GM12864 (cell line): ENCODE measurements around the gene CELF2.

ENCODE experiments used
- DNase-seq: peaks from one replicate; pipeline ENCODE4 v3.0.0-alpha.2; 2011; ENCODE audit warnings: low read depth
- H3K4me3 ChIP-seq: 2 replicates; pipeline ENCODE4 v1.5.1; 2011; ENCODE audit warnings: mild to moderate bottlenecking, low read depth, low read length, control low read depth
- CTCF ChIP-seq: IDR thresholded peaks from 2 replicates; pipeline ENCODE4 v1.5.1; 2011; ENCODE audit warnings: low read depth, mild to moderate bottlenecking, moderate library complexity, low read length, control low read depth, inconsistent platforms; ENCODE audit errors: missing control alignments

The CELF2 gene

GRCh38 chr10:11373717-11374171 is 356.1 kb downstream of the CELF2 start:
- TF ChIP-seq CTCF = no peak
- no peak for DNase-seq
- no peak overlapping the region for H3K4me3 ChIP-seq

GRCh38 chr10:11377267-11377666 is 359.6 kb downstream of the CELF2 start:
- DNase-seq = no peak
- no peak for TF ChIP-seq CTCF
- H3K4me3 ChIP-seq = no peak overlapping the region

- DNase-seq = no peak
- H3K4me3 ChIP-seq = no peak overlapping the region
- no peak for TF ChIP-seq CTCF
Measured at GRCh38 chr10:11378835-11379234, 361.2 kb downstream of the CELF2 start.

GRCh38 chr10:11379771-11380170 is 362.1 kb downstream of the CELF2 start:
- DNase-seq = no peak

GRCh38 chr10:11381023-11381422 is 363.4 kb downstream of the CELF2 start:
- TF ChIP-seq CTCF = no peak
- no peak overlapping the region for H3K4me3 ChIP-seq
- no peak for DNase-seq

More at GRCh38 chr10:11379771-11380170, 362.1 kb downstream of the CELF2 start:
- TF ChIP-seq CTCF = no peak
- no peak overlapping the region for H3K4me3 ChIP-seq

GRCh38 chr10:11381511-11381910 is 363.8 kb downstream of the CELF2 start:
- no peak for DNase-seq
- H3K4me3 ChIP-seq = no peak overlapping the region
- no peak for TF ChIP-seq CTCF

- no peak overlapping the region for H3K4me3 ChIP-seq
- DNase-seq = no peak
- TF ChIP-seq CTCF = no peak
Measured at GRCh38 chr10:11382187-11382586, 364.5 kb downstream of the CELF2 start.
